Fibroblast of lung (primary cell): ENCODE results near the gene RASGEF1B.

Experiments
- CTCF ChIP-seq, 2 donors: IDR thresholded peaks in 1 of 2; conservative IDR thresholded peaks in 1 of 2; 1 replicate in 1 of 2; 2 replicates in 1 of 2; pipeline ENCODE4 v1.5.1; 2011 to 2012; ENCODE audit warnings: low read length in 2 of 2, control low read depth in 1 of 2, inconsistent platforms in 1 of 2, low read depth in 1 of 2, mild to moderate bottlenecking in 1 of 2
- EZH2 ChIP-seq: IDR thresholded peaks from 2 replicates; pipeline ENCODE4 v1.5.1; 2012; ENCODE audit warnings: low read length, control low read depth, mild to moderate bottlenecking; ENCODE audit errors: missing control alignments

- TF ChIP-seq CTCF (conservative IDR thresholded peaks at IDR 0.05 in 1 of 2, IDR thresholded peaks at IDR 0.05 in 1 of 2; ENCODE audit: low read depth in 1 of 2, low read length in 2 of 2) (no peak), EZH2 (no peak)
Measured at GRCh38 chr4:81424816-81425755, 46.6 kb downstream of the RASGEF1B start.
